ENCODE measurements around the gene CFAP206.

CFAP206 gene

GRCh38 chr6:87431263-87431662 is 23.5 kb downstream of the CFAP206 start:
- no peak for DNase-seq (ENCODE audit: low spot score)
- no peak for TF ChIP-seq CTCF (IDR thresholded peaks at IDR 0.05; ENCODE audit: borderline replicate concordance, control extremely low read depth, extremely low read depth, insufficient read depth, missing control alignments)
- in situ Hi-C loops (cut with MboI; ENCODE audit: low sequenced_read_pairs, unreplicated experiment) = no loop called here

- in situ Hi-C loops (cut with MboI; ENCODE audit: low sequenced_read_pairs, unreplicated experiment) = no loop called here
- no peak for TF ChIP-seq CTCF (IDR thresholded peaks at IDR 0.05; ENCODE audit: borderline replicate concordance, control extremely low read depth, extremely low read depth, insufficient read depth, missing control alignments)
- DNase-seq (ENCODE audit: low spot score) = peak; percentile 52
Observed at GRCh38 chr6:87436435-87436834, 28.7 kb downstream of the CFAP206 start.

- in situ Hi-C loops (cut with MboI; ENCODE audit: low sequenced_read_pairs, unreplicated experiment) = no loop called here
- no peak for DNase-seq (ENCODE audit: low spot score)
- TF ChIP-seq CTCF (IDR thresholded peaks at IDR 0.05; ENCODE audit: borderline replicate concordance, control extremely low read depth, extremely low read depth, insufficient read depth, missing control alignments) = no peak
Observed at GRCh38 chr6:87441711-87442110, 33.9 kb downstream of the CFAP206 start.

- in situ Hi-C loops (cut with MboI; ENCODE audit: low sequenced_read_pairs, unreplicated experiment) = no loop called here
- DNase-seq (ENCODE audit: low spot score) = no peak
- no peak for TF ChIP-seq CTCF (IDR thresholded peaks at IDR 0.05; ENCODE audit: borderline replicate concordance, control extremely low read depth, extremely low read depth, insufficient read depth, missing control alignments)
Observed at GRCh38 chr6:87444362-87444761, 36.6 kb downstream of the CFAP206 start.

GRCh38 chr6:87465051-87465450 is 57.3 kb downstream of the CFAP206 start:
- no peak for DNase-seq (ENCODE audit: low spot score)
- in situ Hi-C loops (cut with MboI; ENCODE audit: low sequenced_read_pairs, unreplicated experiment) = no loop called here
- no peak for TF ChIP-seq CTCF (IDR thresholded peaks at IDR 0.05; ENCODE audit: borderline replicate concordance, control extremely low read depth, extremely low read depth, insufficient read depth, missing control alignments)

GRCh38 chr6:87472525-87473418 is 65.0 kb downstream of the CFAP206 start, which contains the start of gene SLC35A1:
Gene SLC35A1 (plus strand): TSS chr6:87472974. CDS start chr6:87473004, 30 bp downstream.
- in situ Hi-C loops (cut with MboI; ENCODE audit: low sequenced_read_pairs, unreplicated experiment) = no loop called here
- no peak for TF ChIP-seq CTCF (IDR thresholded peaks at IDR 0.05; ENCODE audit: borderline replicate concordance, control extremely low read depth, extremely low read depth, insufficient read depth, missing control alignments)
- peak; percentile 91 for DNase-seq (ENCODE audit: low spot score)
